HG03280 (cell line): Measurements from ENCODE around the gene PTGDS.

Experiments
- ATAC-seq: cut with Tn5 transposase; IDR thresholded peaks from one replicate; pipeline ENCODE4 v1.9.1; 2021; ENCODE audit warnings: mild to moderate bottlenecking, moderate library complexity; ENCODE audit not compliant: unreplicated experiment

The PTGDS gene

GRCh38 chr9:136957461-136957860 lies 19.8 kb upstream of the PTGDS start:
- ATAC-seq: no peak

DNA sequence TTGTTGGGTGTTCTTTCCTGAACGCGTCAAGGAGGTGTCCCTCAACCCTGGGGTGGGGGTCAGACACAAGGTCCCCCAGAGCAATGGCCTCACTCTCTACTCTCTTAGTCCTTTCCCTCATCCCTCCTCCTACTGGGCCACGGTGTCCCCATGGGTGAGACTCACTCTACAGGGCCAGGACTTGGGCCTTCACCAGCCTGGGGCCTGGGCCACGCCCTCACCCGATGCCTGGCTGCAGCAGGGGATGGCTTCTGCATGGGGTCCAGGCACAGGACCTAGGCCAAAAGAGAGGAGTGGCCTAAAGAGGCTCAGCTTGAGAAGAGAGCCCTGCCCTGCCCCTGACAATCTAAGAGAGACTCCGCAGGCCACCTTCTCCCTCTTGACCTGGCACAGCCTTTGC lies 19.4 kb upstream of the PTGDS start:
- ATAC-seq: no peak

GRCh38 chr9:136958473-136958872 lies 18.8 kb upstream of the PTGDS start:
- no peak for ATAC-seq

DNA sequence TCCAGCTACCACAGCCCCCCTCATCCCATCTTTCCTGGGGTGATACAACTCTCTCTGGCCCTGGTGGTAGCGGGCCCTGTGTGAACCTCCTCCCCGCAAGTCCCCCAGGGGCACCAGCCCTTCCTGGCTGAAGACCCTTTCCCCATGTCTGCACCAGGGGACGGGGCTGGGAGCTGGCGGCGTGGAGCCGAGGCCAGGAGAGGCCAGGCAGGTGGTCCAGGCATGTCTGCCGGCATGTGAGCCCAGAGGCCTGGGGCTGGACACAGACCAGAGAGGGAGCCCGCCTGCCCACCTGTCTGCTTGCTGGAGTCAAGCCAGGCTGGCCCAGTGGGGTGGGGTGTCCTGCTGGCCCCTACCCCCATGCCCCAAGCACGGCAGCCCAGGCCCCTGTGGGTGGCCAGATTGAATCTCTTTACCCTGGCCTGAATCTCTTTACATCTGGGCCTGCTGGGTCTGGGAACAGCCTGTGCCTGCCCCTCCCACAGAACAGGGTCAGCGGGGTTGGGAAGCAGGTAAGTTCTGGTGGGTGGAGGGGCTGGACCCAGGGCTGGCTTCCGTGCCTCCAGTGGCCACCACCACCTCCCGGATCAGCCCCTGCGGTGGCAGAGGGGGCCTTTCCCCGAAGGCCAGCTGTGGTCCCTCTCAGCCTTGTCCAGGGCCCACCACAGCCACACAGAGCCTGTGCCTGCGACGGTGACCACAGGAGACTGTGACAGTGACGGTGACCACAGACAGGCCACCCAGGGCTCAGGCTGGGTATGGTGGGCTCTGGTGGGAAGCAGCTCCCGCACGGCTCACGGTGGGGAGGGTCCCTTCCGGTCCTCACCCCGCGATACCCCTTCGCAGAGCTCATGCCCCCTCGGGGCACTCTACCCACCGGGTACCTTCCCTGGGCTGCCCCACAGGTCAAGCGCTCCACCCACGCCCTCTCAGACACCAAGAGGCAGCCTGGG lies 18.1 kb upstream of the PTGDS start:
- no peak for ATAC-seq

- ATAC-seq: no peak
Observed at GRCh38 chr9:136960212-136960937, 16.9 kb upstream of the PTGDS start.

GRCh38 chr9:136960938-136961275 lies 16.4 kb upstream of the PTGDS start:
- ATAC-seq: no peak

- ATAC-seq: no peak
Observed at GRCh38 chr9:136961279-136962065, 15.8 kb upstream of the PTGDS start.

DNA sequence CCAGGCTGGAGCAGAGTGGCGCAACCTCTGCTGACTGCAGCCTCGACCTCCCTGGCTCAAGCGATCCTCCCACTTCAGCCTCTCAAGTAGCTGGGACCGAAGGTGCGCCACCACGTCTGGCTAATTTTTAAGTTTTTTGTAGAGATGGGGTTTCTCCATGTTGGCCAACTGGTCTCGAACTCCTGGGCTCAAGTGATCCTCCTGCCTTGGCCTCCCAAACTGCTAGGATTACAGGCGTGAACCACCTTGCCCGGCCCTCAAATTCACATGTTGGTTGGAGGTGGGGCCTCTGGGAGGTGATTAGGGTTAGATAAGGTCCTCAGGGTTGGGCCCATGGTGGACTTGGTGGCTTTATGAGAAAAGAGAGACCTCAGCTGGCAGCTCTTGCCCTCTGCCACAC lies 15.1 kb upstream of the PTGDS start:
- no peak for ATAC-seq

GRCh38 chr9:136962701-136963248 lies 14.5 kb upstream of the PTGDS start:
- no peak for ATAC-seq

DNA sequence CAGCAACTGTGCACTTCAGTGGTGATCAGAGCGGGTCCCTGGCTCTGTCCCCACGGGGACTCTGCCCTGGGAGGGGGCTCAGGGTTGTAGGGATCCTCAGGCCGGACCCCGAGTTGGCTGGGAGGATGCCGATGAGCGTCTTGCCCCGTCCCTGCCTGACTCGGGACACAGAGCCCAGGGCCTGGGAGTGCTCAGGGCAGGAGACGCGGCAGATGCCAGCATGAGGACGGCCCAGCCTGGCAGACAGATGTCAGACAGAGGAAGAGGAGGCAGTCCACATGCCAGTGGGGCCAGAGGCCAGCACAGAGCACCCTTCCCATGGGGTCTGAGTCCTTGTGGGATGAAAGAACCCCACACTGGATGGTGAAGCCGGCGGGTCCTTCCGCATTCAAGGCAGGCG lies 14.0 kb upstream of the PTGDS start:
- ATAC-seq: no peak

GRCh38 chr9:136963751-136964150 lies 13.6 kb upstream of the PTGDS start:
- ATAC-seq: no peak

- ATAC-seq: no peak
Observed at GRCh38 chr9:136964171-136964689, 13.1 kb upstream of the PTGDS start.

DNA sequence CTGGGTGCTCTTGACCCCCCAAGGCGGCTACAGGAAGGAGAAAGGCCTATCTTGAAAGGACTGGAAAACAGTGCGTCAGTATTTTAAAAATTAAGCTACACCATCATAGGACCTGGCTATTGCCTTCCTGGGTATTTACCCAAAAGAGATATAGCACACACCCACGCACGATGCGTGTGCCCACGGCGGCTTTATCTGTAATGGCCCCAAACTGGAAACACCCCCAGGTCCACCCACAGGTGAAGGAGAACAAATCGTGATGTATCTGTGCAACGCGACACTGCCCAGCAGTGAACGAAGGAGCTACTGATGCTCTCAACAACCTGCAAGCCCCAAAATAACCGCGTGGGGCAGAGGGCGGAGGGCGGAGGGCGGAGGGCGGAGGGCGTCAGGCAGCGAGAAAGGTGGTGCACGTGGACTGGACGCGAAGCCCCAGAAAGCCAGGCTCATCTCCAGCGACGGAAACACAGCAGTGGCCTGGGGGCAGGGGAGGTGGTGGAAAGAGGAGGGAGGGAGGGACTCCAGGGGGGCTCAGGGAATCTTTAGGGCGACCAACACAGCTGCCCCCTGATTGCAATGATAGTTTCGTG lies 12.4 kb upstream of the PTGDS start:
- no peak for ATAC-seq

DNA sequence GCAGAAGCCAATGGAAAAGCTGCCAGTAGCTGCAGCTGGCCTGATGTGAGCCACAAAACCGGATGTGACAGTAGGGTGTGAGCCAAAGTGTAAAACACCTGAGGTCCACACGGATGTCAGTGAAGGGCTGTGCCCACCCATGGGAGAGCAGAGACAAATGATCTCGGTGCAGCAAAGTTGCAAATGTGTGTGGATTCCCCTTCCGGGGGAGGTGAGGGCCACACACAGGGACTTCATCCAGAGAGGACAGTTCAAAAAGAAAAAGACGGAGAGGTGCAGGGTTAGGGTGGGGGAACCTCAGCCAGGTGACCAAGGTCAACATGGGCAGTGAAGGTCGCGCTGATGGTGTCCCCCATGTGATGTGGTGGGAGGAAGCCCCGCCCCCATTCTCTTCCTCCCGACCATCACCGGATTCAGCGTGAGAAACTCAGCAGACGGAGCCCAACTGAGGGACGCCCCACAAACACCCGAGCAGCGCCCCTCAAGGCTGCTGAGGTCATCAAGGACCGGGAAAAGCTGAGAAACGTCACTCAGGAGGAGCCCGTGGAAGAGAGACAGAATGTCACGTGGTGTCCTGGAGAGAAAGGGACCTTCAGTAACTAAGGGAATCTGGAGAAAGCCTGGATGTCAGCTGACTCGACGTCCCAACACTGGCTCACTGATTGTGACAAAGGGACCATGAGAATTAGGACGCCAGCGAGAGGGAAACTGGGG lies 11.4 kb upstream of the PTGDS start:
- no peak for ATAC-seq

- ATAC-seq: no peak
Observed at GRCh38 chr9:136968333-136969127, 8.8 kb upstream of the PTGDS start.

- no peak for ATAC-seq
Observed at GRCh38 chr9:136969150-136969549, 8.2 kb upstream of the PTGDS start.

DNA sequence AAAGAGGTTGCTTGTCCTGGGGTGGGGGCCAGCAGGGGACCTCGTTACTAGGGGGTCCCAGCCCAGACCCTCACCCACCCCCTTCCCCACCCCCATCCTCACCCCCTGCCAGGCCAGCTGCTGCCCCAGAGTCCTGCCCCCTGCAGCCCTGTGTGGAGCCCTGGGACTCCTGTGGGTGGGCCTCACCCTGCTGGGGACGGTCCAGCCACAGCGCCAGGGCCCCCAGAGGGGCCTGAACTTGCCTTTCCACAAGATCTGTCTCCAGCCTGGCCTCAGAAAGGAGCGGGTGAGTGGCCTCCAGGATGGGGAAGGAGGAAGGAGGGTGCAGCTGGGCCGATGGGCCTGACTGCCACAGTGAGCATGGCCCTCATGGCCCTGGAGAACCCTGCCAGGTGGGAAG lies 7.5 kb upstream of the PTGDS start:
- no peak for ATAC-seq

- no peak for ATAC-seq
Observed at GRCh38 chr9:136970361-136970760, 6.9 kb upstream of the PTGDS start.

DNA sequence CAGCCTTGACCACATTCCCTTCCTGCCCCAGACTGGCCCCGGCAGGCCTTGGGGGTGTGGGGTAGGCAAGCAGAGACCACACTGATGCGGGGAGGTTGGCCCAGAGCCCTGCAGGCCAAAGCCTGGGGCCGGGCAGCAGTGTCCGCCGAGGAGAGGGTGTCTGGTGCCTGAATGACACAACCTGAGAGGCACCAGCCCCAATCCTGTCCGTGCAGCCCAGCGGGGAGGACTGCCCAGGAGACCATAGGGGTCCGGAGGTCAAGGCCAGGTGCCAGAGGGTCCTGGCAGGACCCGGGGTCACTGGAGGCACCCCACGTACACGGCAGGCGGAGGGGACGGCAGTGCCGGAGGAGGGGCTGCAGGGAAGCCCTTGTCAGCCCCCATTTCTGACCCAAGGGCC lies 5.6 kb upstream of the PTGDS start:
- ATAC-seq: no peak
